ENCODE data around the gene ARHGAP27. TPM values are rescaled to one million over a fixed set of nuclear protein-coding genes. Genes with fewer than 3 reads are reported as not detected.

The ARHGAP27 gene
- total RNA-seq, 1 donor = 46.6 TPM

DNA sequence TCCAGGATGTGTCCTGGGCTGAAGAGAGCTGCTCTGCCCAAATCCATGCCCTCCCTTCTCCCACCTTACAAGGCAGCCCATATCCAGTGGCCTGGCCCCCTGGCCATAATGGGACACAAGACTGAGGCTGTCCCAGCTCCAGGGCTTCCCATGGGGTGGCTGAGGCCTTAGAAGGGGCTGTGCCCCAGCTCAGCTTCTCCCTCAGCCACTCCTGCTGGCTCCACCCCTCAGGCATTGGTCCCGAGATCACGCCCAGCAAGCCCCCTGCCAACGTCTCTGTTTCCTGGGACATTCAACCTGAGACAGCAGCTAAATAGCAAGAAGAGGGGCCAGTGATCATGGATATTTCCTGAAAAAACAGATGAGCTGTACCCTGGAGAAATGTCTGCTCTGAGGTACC lies 43.3 kb downstream of the ARHGAP27 start:
- DNase-seq (ENCODE audit: low read depth in 2 of 3, low spot score in 2 of 3) = no peak

DNA sequence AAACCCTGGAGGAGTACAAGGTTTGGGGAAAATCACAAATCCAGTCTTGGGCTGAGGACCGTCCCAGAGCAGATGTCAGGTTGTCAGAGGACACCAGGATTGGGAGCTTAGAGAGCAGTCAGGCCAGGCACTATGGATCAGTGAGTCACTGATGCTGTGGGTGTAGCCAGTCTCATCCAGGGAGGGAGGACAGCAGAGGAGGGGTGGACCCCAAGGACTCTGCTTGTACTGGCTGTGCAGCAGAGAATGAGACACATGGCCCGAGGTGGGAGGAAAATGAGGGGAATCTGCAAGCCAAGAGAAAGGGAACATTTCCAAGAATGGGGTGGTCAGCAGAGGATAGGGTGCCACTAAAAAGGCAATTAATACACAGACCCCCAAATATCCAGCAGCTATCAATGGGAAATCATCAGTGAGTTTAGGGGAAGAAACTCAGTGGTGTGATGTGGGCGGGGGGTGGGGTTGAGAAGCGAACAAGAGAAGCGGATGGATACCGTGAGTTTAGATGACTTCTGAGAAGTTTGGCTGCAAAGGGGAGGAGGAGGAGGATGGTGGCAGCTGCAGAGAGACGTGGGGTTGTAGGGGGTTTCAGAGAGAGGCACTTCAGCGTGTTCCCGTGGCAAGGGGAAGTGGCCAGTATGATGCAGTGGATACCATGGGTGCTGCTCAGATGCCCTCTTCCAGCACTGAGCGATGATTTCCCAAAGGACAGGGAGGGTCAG lies 43.9 kb downstream of the ARHGAP27 start:
- no peak for DNase-seq (ENCODE audit: low read depth in 2 of 3, low spot score in 2 of 3)

DNA sequence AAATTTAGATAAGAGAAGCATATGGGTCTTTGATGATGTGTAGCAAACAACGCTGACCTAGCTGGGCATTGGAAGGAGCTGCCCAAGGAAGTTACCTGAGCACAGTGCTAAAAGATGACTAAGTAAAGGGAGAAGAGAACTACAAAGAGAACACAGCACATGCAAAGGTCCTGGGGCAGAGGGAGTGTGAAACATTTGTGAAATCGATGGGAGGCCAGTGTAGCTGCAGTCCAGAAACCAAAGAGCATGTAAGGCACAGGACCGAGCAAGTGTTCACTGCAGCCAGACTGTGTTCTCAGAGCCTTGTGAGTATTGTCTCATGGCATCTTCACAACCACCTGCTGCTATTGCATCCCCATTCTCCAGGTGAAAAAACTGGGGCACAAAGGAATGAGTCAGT lies 44.9 kb downstream of the ARHGAP27 start:
- no peak for DNase-seq (ENCODE audit: low read depth in 2 of 3, low spot score in 2 of 3)

DNA sequence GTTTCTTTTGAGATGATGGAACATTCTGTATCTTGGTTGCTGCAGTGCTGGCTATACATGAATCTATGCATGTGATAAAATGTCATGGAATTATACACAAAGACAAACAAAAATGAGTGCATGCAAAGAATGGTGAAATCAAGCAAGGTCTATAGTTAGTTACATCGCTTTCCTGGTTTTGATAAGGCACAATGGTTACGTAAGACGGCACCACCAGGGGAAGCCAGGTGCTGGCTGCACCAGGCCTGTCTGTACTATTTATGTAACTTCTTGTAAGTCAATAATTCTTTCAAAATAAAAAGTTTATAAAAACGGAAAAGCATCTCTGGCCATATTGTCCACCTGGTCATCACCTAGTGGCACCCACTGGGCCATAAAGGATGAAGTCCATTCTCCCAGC lies 46.5 kb downstream of the ARHGAP27 start:
- no peak for DNase-seq (ENCODE audit: low read depth in 2 of 3, low spot score in 2 of 3)

DNA sequence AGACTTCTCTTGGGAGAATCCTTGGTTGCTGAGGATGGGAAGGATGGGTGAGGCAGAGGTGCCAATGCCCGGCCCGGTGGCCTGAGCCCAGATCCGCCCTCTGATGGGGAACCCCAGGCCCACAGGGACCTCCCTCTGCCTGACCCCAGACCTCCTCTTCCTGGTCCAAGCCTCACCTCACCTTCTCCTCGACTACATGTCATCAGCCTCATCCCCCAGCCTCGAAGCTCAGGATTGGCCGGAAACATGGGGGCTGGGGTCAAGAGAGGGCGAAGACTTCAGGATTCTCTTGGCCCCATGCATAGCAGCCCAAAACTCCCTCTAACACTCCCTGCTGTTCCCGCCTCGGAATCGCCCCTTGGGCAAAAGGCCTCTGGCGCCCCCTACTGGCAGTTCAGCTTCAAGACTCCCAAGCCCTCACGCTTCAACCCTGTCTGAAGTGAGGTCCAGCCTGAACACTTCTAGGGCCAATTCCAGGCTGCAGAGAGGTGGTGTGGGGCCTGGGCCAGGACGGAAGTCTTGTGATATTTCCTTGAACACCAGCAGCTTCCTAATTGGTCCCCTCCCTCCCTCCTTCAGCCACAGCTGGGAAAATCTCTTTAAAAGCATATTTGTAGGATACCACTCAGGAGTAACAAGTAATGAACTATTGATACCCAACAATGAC lies 47.2 kb downstream of the ARHGAP27 start:
- DNase-seq (ENCODE audit: low read depth in 2 of 3, low spot score in 2 of 3) = peak; percentile 78 to 89 (median 80)

DNA sequence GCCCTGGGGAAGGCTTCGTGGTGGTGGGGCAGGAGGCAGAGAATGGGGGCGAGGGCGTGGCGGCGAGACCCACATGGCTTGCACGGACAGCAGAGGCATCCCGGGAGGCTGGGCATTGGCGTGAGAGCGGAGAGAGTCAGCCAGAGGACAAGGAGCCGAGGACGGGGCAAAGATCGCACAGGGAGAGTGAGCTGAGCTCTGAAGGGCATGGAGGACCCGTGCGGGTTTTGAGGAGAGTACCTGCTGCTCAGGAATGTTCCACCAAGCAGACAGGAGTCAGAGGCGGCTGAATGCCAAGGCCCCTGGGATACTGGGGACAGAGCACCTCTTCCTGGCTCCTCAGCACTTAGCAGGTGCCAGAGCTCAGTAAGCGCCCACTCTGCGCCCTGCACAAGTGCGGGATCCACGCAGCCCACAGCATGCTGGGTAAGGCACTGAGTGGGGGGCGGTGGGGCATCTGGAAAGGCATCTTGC lies 47.8 kb downstream of the ARHGAP27 start:
- DNase-seq (ENCODE audit: low read depth in 2 of 3, low spot score in 2 of 3) = no peak

DNA sequence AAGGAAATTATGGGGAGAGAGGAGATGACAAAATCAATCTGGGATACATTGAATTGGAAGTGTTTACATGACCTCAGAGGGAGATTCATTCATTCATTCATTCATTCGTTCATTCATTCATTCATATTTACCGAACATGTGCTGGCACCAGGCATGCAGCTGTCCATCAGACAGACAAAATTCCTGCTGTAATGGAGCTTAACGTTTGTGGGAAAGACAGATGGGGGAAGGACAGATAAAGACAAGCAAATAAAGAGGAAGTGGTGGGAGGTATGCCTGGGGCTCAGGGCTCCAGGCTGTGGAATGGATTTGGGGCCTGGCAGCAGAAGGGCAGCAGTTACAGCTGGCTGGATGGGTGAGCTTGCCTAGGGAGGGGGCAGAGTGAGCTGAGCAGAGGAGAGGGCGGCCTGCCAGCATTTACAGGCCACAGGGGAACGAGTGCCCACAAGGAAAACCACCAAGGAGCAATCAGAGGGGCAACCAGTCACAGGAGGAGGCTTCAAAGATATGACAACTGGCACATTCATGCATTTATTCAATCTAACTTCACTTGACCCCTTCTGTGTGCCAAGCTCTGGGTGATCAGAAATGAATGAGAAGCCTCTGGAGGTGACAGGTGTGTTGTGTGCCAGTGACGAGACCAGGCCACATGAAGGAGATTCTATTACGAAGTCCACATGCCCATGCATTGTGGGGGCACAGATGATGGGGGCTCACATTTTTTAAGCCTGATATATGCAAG lies 48.5 kb downstream of the ARHGAP27 start:
- peak in 2 of 3 donors; percentile 42 to 68 for DNase-seq (ENCODE audit: low read depth in 2 of 3, low spot score in 2 of 3)

DNA sequence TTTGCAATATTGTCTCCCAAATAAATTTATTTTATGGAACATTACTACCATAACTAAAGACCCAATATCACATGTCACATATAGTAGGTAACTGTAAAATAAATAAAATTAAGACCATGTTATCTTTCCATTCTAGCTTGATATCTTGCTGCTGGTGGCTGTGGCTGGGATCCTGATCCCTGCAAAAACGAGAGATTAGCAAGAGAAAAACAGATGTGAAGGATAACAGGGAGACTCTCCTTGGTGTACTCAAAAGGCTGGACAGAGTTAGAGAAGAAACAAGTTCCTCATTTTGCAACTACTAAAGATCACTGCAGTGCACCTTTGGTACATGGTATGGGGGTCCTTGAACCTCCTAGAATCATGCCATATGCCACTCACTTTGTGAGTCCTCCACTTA lies 49.7 kb downstream of the ARHGAP27 start:
- DNase-seq (ENCODE audit: low read depth in 2 of 3, low spot score in 2 of 3) = peak in 1 of 3 donors; percentile 36

DNA sequence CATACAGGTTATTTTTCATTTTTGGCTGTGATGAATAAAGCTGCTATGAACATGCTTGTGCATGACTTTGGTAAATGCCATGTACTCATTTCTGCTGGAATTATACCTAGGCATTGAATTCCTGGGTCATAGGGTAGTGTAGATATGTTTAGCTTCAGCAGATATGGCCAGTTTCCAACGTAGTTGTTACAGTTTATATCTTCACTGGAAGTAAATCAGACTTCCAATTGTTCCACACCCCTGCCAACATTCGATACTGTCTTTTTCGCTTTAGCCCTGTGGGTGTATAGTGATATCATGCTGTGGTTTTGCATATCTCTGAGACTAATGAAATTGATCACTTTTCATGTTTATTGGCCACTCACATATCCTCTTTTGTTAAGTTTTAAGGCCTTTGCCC lies 50.4 kb downstream of the ARHGAP27 start:
- no peak for DNase-seq (ENCODE audit: low read depth in 2 of 3, low spot score in 2 of 3)

DNA sequence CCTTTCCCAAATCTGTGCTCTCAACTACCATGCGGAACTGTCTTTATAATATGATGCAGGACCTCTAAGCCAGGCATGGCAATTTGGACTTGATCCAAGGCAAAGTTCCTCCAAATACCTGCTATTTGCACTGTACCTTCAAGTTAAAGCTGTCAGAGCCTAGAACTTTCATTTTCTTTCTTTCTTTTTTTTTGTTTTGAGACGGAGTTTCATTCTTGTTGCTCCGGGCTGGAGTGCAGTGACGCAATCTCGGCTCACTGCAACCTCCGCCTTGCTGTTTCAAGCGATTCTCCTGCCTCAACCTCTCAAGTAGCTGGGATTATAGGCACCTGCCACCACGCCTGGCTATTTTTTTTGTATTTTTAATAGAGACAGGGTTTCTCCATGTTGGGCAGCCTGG lies 51.7 kb downstream of the ARHGAP27 start:
- DNase-seq (ENCODE audit: low read depth in 2 of 3, low spot score in 2 of 3) = no peak

DNA sequence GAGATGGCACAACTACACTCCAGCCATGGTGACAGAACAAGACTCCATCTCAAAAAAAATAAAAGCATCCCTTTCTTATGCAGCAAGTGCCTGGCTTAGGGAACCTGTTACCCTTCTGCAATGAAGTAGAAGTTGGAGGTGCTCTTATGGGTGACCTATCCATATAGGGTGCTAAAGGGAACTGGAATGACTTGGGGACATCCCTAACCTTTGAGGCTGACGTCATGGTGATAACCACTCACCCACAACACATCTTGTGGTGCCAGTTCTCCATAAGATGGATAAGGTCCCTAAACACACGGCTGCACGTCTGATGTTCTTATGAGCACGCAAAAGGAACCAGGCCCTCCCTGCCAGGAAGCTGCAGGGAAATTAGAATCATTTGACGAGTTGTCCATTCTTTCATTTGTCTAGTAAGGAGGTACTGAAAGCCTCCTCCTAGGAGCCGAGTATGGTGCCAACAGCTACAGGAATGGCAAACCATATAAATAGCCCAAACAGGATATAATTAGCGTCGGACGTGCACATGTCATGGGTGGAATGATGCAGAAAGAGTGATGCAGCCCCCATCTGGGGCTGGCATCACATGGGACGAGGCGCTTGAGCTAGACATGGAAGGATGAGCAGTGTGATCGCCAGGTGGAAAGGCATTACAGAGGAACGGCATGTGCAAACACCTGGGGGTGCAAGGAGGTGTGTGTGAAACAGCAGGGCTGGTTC lies 52.5 kb downstream of the ARHGAP27 start:
- DNase-seq (ENCODE audit: low read depth in 2 of 3, low spot score in 2 of 3) = no peak

DNA sequence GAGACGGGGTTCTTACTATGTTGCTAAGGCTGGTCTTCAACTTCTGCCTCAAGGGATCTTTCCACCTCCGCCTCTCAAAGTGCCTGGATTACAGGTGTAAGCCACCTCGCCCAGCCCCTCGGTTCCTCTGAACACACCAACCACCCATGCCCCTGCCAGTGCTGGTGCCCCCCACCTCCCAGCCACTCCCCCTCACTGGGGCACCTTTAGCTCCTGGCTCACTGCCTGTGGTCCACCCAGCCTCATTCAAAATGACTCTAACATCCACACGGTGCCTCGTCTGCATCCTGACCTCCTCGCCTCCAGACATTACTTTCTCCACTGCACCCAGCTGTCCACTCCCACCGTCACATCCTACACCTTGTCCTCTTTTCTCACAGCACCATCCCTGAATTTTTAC lies 55.3 kb downstream of the ARHGAP27 start:
- no peak for DNase-seq (ENCODE audit: low read depth in 2 of 3, low spot score in 2 of 3)

DNA sequence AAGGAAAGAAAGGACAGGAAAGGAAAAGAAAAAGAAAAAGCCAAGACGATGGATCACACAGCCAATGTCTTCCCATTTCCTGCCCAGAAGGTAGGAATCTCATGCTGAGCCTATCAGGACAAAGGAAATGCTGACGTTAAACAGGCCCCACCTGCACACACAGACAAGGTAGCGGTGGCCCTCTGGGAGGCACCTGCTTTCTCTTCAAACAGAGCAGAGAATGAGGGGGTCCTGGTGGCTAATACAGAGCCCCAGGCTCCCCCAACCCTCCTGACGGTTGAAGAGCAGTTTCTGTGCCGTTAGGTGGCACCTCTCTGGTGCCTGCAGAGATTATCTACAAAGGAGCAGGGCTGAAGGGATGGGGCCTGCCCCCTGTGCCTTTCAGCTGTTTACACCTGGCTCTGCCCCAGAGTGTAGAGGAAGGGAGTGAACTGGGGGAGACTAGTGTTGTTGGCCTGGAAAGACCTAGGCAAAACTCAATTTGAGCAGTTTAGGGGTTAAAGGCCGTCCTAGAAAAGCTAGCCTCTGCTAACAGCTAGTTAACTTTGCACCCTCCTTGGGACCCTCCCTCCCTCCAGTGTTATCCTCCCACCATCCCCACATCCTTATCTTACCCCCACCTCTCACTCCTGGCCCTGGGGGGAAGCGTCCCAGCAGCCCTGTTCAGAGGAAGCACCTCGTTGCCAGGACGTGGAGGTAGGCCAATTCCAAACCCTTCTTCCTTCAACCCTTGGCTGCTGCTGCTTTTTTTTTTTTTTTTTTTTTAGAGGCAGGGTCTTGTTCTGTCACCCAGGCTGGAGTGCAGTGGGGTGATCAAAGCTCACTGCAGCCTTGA lies 56.3 kb downstream of the ARHGAP27 start:
- no peak for DNase-seq (ENCODE audit: low read depth in 2 of 3, low spot score in 2 of 3)

DNA sequence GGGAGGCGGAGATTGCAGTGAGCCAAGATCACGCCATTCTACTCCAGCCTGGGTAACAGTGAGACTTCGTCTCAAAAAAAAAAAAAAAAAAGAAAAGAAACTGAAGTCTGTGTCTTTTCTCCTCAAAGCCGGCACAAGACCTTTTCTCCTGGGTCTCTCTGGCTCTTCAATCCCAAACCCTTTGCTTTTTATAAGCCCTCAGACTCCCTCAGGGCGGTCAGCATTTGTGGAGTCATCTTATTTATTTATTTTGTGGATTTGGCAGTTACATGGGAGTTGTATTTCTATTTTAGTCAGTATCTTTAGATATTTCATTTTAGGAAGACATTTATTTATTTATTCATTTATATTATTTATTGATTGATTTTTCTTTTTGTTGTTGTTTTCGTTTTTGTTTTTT lies 58.2 kb downstream of the ARHGAP27 start:
- DNase-seq (ENCODE audit: low read depth in 2 of 3, low spot score in 2 of 3) = no peak

DNA sequence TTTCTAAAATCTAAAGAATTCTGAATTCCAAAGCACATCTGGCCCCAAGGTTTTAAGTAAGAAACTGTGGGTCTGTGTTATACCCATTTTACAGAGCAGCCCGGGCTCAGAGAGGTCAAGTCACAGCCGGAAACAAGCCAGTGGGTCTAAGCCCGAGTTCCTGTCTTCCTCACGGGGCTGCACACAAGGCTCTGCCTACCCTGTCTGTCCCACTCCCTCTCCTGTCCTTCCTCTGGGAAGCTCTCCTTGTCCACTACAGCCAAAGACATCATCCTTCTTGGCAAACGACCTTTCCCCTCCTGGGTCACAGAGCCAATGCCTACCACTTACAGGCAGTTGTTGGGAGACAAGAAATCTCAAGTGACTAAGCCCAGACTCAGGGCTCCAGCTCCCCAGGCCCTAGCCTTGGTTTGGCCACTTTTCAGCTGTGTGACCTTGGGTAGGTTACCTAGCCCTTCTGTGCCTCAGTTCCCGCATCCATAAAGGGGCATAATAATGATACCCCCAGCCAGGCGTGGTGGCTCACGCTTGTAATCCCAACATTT lies 60.3 kb downstream of the ARHGAP27 start:
- DNase-seq (ENCODE audit: low read depth in 2 of 3, low spot score in 2 of 3) = no peak

DNA sequence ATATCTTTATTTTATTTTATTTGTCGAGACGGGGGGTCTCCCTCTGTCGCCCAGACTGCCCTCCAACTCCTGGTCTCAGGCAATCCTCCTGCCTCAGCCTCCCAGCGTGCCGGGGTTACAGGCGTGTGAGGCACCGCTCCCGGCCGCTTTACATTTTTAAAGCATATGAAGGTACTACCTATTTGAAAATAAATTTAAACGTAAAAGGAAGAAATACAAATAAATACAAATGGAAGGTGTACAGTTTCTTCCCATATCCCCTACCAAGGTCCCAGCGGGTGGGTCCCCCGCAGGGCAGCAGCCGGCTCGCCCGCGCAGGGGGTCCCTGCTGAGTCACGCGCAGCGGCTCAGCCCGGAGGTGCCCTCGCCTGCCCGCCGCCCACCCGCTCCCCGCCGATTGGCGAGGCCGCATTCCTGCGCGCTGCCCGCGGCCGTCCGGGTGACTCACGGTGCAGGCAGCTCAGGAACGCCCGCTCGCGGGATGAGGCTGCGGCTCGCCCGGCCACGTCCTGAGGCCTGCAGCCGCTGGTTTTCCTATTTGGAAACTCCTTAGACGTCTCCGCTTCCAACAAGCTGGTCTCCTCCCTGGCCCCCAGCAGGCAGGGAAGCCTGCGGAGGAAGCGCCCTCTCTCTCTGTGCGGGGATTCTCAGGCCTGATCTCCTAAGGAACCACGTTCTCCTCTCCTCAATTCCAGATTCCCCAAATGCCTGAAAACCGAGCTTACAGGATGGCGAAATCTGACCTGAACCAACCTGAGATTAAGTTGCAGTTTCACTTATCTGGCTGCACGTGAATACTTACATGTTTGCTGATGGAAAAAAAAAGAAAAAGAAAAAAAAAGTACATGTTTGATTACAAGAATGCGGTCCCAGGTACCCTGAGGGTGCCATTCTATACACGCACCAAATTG lies 61.0 kb downstream of the ARHGAP27 start:
- DNase-seq (ENCODE audit: low read depth in 2 of 3, low spot score in 2 of 3) = peak in 2 of 3 donors; percentile 35 to 73

DNA sequence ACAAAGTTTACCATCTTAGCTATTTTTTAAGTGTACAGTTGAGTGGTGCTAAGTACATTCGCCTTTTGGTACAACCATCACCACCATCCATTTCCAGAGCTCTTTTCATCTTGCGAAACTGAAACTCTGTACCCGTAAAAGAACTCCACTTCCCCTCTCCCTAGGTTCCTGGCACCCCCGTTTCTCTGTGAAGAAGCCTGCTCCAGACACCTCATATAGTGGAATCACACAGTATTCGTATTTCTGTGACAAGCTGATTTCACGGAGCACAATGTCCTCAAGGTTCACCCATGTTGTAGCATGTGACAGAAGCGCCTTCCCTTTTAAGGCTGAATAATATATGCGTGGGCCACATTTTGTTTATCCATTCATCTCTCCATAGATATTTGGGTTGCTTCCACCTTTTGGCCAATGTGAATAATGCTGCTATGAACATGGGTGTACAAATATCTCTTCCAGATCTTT lies 61.7 kb downstream of the ARHGAP27 start:
- DNase-seq (ENCODE audit: low read depth in 2 of 3, low spot score in 2 of 3) = peak in 1 of 3 donors; percentile 29

DNA sequence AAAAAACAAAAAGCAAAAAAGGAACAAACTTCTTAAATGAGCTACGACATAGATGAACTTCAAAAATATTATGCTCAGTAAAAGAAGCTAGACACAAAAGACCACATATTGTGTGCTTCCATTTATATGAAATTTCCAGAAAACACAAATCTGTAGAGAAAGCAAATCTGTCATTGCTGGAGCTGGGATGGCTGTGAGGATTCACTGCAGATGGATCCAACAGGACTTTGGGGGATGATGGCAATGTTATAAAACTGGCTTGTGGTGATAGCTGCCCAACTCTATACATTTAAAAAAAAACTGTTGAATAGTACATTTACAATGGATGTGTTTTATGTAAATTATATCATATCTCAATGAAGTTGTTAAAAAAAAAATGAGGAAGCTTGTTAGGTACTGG lies 63.2 kb downstream of the ARHGAP27 start:
- DNase-seq (ENCODE audit: low read depth in 2 of 3, low spot score in 2 of 3) = no peak

DNA sequence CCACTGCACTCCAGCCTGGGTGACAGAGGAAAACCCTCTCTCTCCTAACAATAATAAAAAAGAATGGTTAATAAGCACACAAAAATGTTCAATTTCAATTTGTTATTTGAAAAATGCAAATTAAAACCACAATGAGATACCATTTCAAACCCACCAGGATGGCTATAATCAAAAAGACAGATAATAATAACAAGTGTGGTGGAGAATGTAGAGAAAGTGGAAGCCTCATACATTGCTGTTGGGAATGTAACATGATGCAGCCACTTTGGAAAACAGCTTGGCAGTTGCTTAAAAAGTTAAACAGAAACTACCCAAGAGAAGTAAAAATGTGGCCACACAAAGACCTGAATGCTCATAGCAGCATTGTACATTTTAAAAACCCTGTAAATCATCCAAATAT lies 64.0 kb downstream of the ARHGAP27 start:
- no peak for DNase-seq (ENCODE audit: low read depth in 2 of 3, low spot score in 2 of 3)
